Measurements from ENCODE around the gene TANGO6. TPM values are rescaled to one million over a fixed set of nuclear protein-coding genes. Genes with fewer than 3 reads are reported as not detected.

Gene TANGO6
- total and polyA plus RNA-seq, 10 of the 15 experiments (the other 5 are each of a cell fraction or from before 2014, with no cell fraction given) = 1.1 to 20.6 (median 11.0) TPM

DNA sequence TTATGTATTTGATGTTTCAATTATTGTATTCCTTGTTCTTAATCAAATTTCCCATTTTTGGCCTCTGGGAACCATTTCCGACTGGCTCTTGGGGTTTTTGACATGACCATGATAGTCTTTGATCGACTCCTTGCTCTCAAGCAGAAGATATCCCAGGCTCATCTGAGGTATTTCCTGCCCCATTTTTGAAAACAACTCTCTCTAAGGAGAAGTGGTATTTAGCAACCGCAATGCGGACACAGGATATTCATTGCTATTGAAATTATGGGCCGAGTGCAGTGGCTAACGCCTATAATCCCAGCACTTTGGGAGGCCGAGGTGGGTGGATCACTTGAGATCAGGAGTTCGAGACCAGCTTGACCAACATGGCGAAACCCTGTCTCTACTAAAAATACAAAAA lies 5.5 kb downstream of the TANGO6 start:
- no peak for TF ChIP-seq SMARCA5 (IDR thresholded peaks at IDR 0.05)
- TF ChIP-seq SIN3A (IDR thresholded peaks at IDR 0.05; ENCODE audit: low read depth, low read length) = no peak
- TF ChIP-seq BCLAF1 (IDR thresholded peaks at IDR 0.05) = no peak
- no peak for TF ChIP-seq RELB (IDR thresholded peaks at IDR 0.05; ENCODE audit: low read depth)
- no peak for TF ChIP-seq MYC (IDR thresholded peaks at IDR 0.05; ENCODE audit: insufficient read depth, insufficient read length, insufficient replicate concordance, low read length, severe bottlenecking)
- ChIA-PET RAD21 (ENCODE audit: unreplicated experiment) (no interaction called here), SMC1A (ENCODE audit: uncharacterized antibody, unreplicated experiment) (interaction anchor here (1.6 kb wide), 1 partner anchor 13 kb away, joined by 5 read pairs; no protein-coding TSS in a partner anchor), POLR2A (no interaction called here), CTCF (interaction anchor here (5.5 kb wide), 1 partner anchor 275 kb away, joined by 55 read pairs; no protein-coding TSS in a partner anchor)
- no TSS peak for BruUV-seq (replicated peaks)
- WGBS (ENCODE audit: insufficient coverage, insufficient replicate concordance, low lambda C conversion rate, missing lambda C conversion rate) = 98% methylated on average over 9 of the region's 9 CpGs
- Histone ChIP-seq H3K4me1 (ENCODE audit: control insufficient read depth, insufficient read depth, low read length) (peaks cover 9% of the 10 kb centered on the region), H3K4me2 (ENCODE audit: control insufficient read depth, insufficient read depth) (no peak overlapping the region), H3K9me3 (replicated peaks; ENCODE audit: control insufficient read depth, insufficient read depth, low read length) (no peaks in the 10 kb centered on the region), H3K79me2 (ENCODE audit: control insufficient read depth, insufficient read depth, low read length) (peaks cover 9% of the 10 kb centered on the region), H3K27me3 (replicated peaks in 1 of 2; ENCODE audit: control insufficient read depth in 2 of 2, insufficient read depth in 2 of 2, low read length in 1 of 2) (no peaks in the 10 kb centered on the region), H3K9ac (ENCODE audit: control insufficient read depth, insufficient read depth, low read length) (no peak overlapping the region), H3K27ac (ENCODE audit: control insufficient read depth, insufficient read depth) (no peak overlapping the region), H4K20me1 (ENCODE audit: control insufficient read depth, insufficient read depth) (no peaks in the 10 kb centered on the region), H2AFZ (ENCODE audit: control insufficient read depth, low read depth, low read length) (no peak overlapping the region), H3K4me3 (no peak overlapping the region), H3K36me3 (ENCODE audit: control insufficient read depth in 2 of 2, insufficient read depth in 2 of 2, low read length in 1 of 2) (no peaks in the 10 kb centered on the region)
- in situ Hi-C loops (cut with MboI) = no loop called here
- intact Hi-C loops (cut with micrococcal nuclease; ENCODE audit: unreplicated experiment) = loop anchor here (5.0 kb wide), 2 partner anchors 274 to 321 kb away; no protein-coding TSS in a partner anchor
- FAIRE-seq (no peak), DNase-seq (ENCODE audit: low read depth, low spot score) (no peak), ATAC-seq (no peak)
